Measurements from ENCODE around the gene SPEF2. TPM values are rescaled to one million over a fixed set of nuclear protein-coding genes. Genes with fewer than 3 reads are reported as not detected.

The SPEF2 gene
- polyA plus RNA-seq, 1 donor from 2014 or later, result not detected

DNA sequence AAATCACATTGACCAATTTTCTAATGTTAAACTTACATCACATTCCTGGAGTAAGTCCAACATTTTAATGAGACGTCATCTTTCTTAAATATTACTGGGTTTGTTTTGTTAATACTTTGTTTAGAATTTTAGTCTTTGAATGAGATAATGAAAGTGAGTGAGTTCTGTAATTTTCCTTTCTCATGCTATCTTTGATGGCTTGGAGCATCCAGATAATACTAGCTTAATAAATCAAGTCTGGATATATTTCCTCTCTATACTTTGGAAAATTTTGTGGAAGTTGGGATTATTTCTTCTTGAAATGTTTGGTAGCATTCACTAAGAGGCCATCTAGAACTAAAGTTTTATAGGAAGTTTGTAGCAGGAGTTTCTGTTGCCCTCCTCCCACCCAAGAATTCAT, 148.3 kb downstream of the SPEF2 start:
- H3K4me1 Mint-ChIP-seq, result no peaks in the 10 kb centered on the region
- H3K4me3 Mint-ChIP-seq, result no peak overlapping the region
- no peak overlapping the region for H3K27ac Mint-ChIP-seq

GRCh38 chr5:35771300-35771699, 153.6 kb downstream of the SPEF2 start:
- Mint-ChIP-seq H3K36me3 (no peaks in the 10 kb centered on the region), H3K27ac (no peak overlapping the region), H3K4me1 (no peaks in the 10 kb centered on the region), H3K27me3 (no peaks in the 10 kb centered on the region), H3K4me3 (no peak overlapping the region), H3K9me3 (peaks cover 0 to 2% (median 0%) of the 10 kb centered on the region in 3 donors)

More for the DNA sequence above, 148.3 kb downstream of the SPEF2 start:
- Mint-ChIP-seq H3K36me3 (no peaks in the 10 kb centered on the region), H3K27me3 (no peaks in the 10 kb centered on the region), H3K9me3 (peaks cover 0 to 3% (median 0%) of the 10 kb centered on the region in 3 donors)

DNA sequence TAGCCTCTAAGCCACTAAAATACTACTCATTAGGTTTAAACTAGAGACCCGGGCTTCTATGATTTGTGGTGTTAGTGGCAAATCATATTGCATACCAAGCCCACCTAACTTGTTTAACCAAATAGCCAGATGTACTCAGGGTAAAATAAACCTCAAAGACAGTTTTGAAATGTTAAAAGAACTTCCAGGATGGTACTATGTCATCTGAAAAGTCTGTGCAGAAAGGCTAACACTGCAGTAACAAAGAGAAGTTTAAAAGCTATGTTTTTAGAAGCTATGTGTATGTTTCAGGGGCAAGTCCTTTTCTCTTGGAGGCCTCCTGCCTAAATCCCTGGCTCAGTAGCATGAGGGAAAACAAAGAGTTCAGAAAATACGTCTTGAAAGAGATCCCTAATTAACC, 154.2 kb downstream of the SPEF2 start:
- H3K4me1 Mint-ChIP-seq, result no peaks in the 10 kb centered on the region
- no peak overlapping the region for H3K4me3 Mint-ChIP-seq
- H3K36me3 Mint-ChIP-seq, result no peaks in the 10 kb centered on the region
- H3K27ac Mint-ChIP-seq, result no peak overlapping the region
- H3K9me3 Mint-ChIP-seq, result peaks cover 0 to 2% (median 0%) of the 10 kb centered on the region in 3 donors
- no peaks in the 10 kb centered on the region for H3K27me3 Mint-ChIP-seq

DNA sequence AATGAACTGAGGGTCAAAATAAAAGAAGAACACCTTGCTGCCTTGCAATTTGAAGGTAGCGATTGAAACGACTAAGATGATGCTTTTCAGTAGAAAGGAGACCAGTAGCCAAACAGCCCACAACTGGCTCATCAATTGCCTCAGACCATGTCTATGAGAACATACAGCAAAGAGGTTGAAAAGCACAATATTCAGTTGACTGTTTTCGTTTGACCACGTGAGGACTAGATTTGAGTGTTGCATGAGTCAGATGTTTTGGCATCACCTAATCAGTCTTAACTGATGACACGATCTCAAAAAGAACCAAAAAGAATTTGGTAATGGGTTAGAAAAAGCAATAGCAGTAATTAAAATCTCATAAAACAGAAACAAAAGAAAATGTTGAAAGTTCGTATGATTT, 156.3 kb downstream of the SPEF2 start:
- Mint-ChIP-seq H3K4me1 (peaks cover 0 to 1% (median 0%) of the 10 kb centered on the region in 3 donors), H3K27me3 (no peaks in the 10 kb centered on the region), H3K4me3 (no peak overlapping the region), H3K9me3 (peaks cover 0 to 2% (median 0%) of the 10 kb centered on the region in 3 donors), H3K27ac (no peak overlapping the region), H3K36me3 (no peaks in the 10 kb centered on the region)

DNA sequence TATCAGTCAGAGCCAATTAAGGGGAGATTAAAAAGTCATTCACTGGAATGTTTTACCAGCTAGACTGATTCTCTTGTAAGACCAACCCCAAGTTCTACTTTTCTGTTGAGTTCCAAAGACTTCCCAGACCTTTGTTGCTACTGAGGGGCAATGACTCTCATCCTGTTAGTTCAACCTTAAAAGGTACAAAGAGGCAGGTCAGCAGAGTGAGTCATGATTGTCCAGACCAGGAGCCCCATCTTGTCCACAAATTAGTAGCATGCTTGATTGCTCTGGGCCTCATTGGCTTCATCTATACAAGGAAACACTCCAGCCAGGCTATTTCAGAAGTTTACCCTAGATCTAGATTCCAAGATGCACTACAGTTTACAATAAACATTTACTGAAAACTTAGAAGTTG, 159.1 kb downstream of the SPEF2 start:
- Mint-ChIP-seq H3K27me3 (no peaks in the 10 kb centered on the region), H3K4me3 (no peak overlapping the region), H3K36me3 (no peaks in the 10 kb centered on the region), H3K9me3 (peaks cover 0 to 2% (median 0%) of the 10 kb centered on the region in 3 donors), H3K4me1 (peaks cover 0 to 1% (median 0%) of the 10 kb centered on the region in 3 donors), H3K27ac (no peak overlapping the region)

GRCh38 chr5:35777358-35778087, 159.9 kb downstream of the SPEF2 start:
- H3K27me3 Mint-ChIP-seq, result no peaks in the 10 kb centered on the region
- no peaks in the 10 kb centered on the region for H3K9me3 Mint-ChIP-seq
- peaks cover 0 to 1% (median 0%) of the 10 kb centered on the region in 3 donors for H3K4me1 Mint-ChIP-seq
- no peak overlapping the region for H3K27ac Mint-ChIP-seq
- no peak overlapping the region for H3K4me3 Mint-ChIP-seq
- H3K36me3 Mint-ChIP-seq, result no peaks in the 10 kb centered on the region

DNA sequence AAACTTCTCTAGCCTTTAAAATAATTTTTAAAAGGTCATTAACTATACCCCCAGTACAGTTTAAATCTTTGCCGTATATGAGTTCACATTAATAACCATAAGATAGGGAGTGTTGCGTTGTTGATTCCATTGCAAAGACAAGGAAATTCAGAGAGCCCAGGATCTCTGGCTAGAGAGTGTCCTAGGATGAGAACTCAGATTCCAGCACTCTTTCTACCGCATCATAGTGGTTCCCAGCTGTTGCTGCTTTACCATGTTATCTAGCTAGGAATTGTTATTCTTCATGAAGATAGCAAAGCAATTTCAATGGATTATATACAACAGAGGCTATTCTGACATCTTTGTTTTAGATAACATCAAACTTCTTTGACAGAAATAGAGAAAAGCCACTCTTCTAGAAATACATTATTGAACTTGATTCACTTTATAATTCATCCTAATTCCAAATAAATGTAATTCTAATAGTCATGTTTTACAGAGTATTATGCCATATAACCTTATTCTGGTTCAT, 160.7 kb downstream of the SPEF2 start:
- no peak overlapping the region for H3K27ac Mint-ChIP-seq
- peaks cover 0 to 1% (median 0%) of the 10 kb centered on the region in 3 donors for H3K4me1 Mint-ChIP-seq
- no peaks in the 10 kb centered on the region for H3K27me3 Mint-ChIP-seq
- no peaks in the 10 kb centered on the region for H3K36me3 Mint-ChIP-seq
- no peak overlapping the region for H3K4me3 Mint-ChIP-seq
- no peaks in the 10 kb centered on the region for H3K9me3 Mint-ChIP-seq

GRCh38 chr5:35780236-35780635, 162.6 kb downstream of the SPEF2 start:
- no peaks in the 10 kb centered on the region for H3K36me3 Mint-ChIP-seq
- H3K4me1 Mint-ChIP-seq, result peaks cover 0 to 1% (median 0%) of the 10 kb centered on the region in 3 donors
- H3K27ac Mint-ChIP-seq, result no peak overlapping the region
- no peaks in the 10 kb centered on the region for H3K27me3 Mint-ChIP-seq
- H3K9me3 Mint-ChIP-seq, result no peaks in the 10 kb centered on the region
- H3K4me3 Mint-ChIP-seq, result no peak overlapping the region

DNA sequence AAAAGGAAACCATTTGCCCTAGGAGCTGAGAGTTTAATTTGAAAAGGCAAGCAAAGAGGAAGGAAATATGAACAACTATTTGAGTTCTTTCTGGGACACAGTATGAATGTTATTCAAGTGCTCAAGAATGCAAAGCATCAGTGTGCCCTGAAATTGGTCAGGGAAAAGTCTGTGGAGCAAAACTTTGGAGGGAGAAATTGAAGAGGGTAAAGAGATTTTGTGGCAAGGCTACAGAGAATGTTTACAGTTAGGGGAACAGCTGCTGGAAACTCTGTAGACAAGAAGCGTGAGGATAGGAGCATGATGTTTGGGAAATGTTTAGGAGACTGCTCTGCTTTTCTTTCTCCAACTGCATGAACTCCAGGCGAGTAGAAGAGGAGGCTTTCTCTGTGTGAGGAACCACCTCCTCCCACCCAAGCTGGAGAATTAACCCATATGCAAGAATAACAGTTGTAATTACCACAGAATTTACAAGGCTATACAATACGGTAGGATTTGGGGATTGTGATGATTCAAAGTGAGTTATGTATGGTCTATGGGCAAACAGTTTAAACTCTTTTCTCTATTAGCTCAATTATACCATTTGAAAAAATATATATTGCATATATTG, 163.6 kb downstream of the SPEF2 start:
- Mint-ChIP-seq H3K4me1 (peaks cover 0 to 1% (median 0%) of the 10 kb centered on the region in 3 donors), H3K4me3 (no peak overlapping the region), H3K36me3 (no peaks in the 10 kb centered on the region), H3K9me3 (peaks cover 0 to 3% (median 0%) of the 10 kb centered on the region in 3 donors), H3K27me3 (no peaks in the 10 kb centered on the region), H3K27ac (no peak overlapping the region)

DNA sequence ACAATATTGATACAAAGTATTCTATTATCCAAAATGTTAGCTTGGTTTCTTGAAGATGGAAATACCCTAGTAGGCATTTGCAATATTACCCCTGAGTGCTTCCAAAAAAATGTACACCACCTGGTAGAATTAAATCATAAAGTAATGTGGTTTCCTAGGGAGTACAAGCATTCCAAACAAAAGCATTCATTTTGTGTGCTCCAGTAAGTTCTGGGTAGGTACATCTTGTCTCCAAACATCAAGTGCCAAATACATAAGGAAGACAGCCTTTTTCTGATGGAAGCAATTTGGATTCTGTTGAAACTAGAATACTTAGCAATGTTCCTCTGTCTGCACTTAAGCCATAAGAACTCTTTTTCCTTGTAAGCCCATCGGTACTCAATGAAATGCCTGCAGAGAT, 165.9 kb downstream of the SPEF2 start:
- Mint-ChIP-seq H3K9me3 (peaks cover 0 to 3% (median 0%) of the 10 kb centered on the region in 3 donors), H3K36me3 (no peaks in the 10 kb centered on the region), H3K27me3 (no peaks in the 10 kb centered on the region), H3K4me1 (no peaks in the 10 kb centered on the region), H3K27ac (no peak overlapping the region), H3K4me3 (no peak overlapping the region)

GRCh38 chr5:35785601-35786085, 168.0 kb downstream of the SPEF2 start:
- peaks cover 0 to 5% (median 0%) of the 10 kb centered on the region in 3 donors for H3K9me3 Mint-ChIP-seq
- H3K27ac Mint-ChIP-seq, result peak overlapping the region in 1 of 3 donors; percentile 35
- no peaks in the 10 kb centered on the region for H3K36me3 Mint-ChIP-seq
- no peak overlapping the region for H3K4me3 Mint-ChIP-seq
- peaks cover 0 to 5% (median 0%) of the 10 kb centered on the region in 3 donors for H3K4me1 Mint-ChIP-seq
- H3K27me3 Mint-ChIP-seq, result no peaks in the 10 kb centered on the region

GRCh38 chr5:35788724-35789123, 171.1 kb downstream of the SPEF2 start:
- Mint-ChIP-seq H3K4me1 (peaks cover 0 to 5% (median 0%) of the 10 kb centered on the region in 3 donors), H3K9me3 (peaks cover 0 to 5% (median 0%) of the 10 kb centered on the region in 3 donors), H3K4me3 (no peak overlapping the region), H3K27ac (no peak overlapping the region), H3K36me3 (no peaks in the 10 kb centered on the region), H3K27me3 (no peaks in the 10 kb centered on the region)

- Mint-ChIP-seq H3K36me3 (no peaks in the 10 kb centered on the region), H3K27ac (no peak overlapping the region), H3K4me3 (no peak overlapping the region), H3K27me3 (no peaks in the 10 kb centered on the region), H3K9me3 (peaks cover 0 to 5% (median 0%) of the 10 kb centered on the region in 3 donors), H3K4me1 (peaks cover 0 to 7% (median 0%) of the 10 kb centered on the region in 3 donors)
Measured at GRCh38 chr5:35789732-35790456, 172.2 kb downstream of the SPEF2 start.

GRCh38 chr5:35790457-35790822, 172.8 kb downstream of the SPEF2 start:
- no peaks in the 10 kb centered on the region for H3K27me3 Mint-ChIP-seq
- no peak overlapping the region for H3K4me3 Mint-ChIP-seq
- no peaks in the 10 kb centered on the region for H3K36me3 Mint-ChIP-seq
- H3K4me1 Mint-ChIP-seq, result peaks cover 0 to 7% (median 0%) of the 10 kb centered on the region in 3 donors
- H3K9me3 Mint-ChIP-seq, result peaks cover 0 to 5% (median 0%) of the 10 kb centered on the region in 3 donors
- no peak overlapping the region for H3K27ac Mint-ChIP-seq

DNA sequence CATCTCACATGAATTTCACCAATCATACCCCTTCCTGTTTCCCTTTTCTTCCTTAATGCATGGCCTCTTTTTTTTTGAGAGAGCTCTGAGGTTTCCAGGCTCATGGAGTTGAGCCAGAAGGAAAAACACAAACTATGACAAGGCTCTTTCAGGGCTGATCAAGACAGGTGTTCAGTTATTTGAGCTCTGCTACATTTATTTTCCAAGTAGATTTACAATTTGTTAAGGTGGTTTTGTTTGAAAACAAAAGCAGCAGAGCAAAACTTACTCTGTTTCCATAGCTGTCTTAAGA, 176.6 kb downstream of the SPEF2 start:
- H3K4me1 Mint-ChIP-seq, result peaks cover 3 to 10% (median 5%) of the 10 kb centered on the region in 3 donors
- no peak overlapping the region for H3K27ac Mint-ChIP-seq
- H3K4me3 Mint-ChIP-seq, result no peak overlapping the region
- peaks cover 0 to 1% (median 0%) of the 10 kb centered on the region in 3 donors for H3K9me3 Mint-ChIP-seq
- H3K27me3 Mint-ChIP-seq, result no peaks in the 10 kb centered on the region
- no peaks in the 10 kb centered on the region for H3K36me3 Mint-ChIP-seq
